22Rv1 (cell line): ENCODE data around the gene PRRC2B.

Experiments
- H3K27ac ChIP-seq: fragments of 450-650 bp; 2 replicates; pipeline ENCODE4 v1.5.1; 2017
- CTCF ChIP-seq: fragments of 450-650 bp; IDR thresholded peaks from 2 replicates; pipeline ENCODE4 v1.5.1; 2017; ENCODE audit warnings: mild to moderate bottlenecking
- ZFX ChIP-seq: fragments of 450-650 bp; IDR thresholded peaks from 2 replicates; pipeline ENCODE4 v1.6.1; 2017; ENCODE audit warnings: antibody characterized with exemption, borderline replicate concordance

PRRC2B gene

DNA sequence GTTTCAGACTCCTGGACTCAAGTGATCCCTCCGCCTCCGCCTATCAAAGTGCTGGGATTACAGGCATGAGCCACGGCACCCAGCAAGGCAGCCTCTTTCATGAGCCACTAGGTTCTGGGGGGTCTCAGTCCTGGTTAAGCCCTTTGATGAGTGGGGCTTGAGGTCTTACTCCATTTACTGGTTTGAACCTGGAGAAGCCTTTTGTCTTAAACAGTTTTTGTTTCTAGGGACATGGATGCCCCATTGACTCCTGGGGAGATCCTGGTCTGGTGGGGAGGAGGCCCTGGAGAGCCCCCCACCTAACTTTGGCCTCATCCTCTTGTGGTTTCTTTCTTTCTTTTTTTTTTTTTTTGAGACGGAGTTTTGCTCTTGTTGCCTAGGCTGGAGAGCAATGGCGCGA is 6.7 kb downstream of the PRRC2B start:
- H3K27ac ChIP-seq, result no peak overlapping the region
- TF ChIP-seq CTCF (no peak), ZFX (no peak)

DNA sequence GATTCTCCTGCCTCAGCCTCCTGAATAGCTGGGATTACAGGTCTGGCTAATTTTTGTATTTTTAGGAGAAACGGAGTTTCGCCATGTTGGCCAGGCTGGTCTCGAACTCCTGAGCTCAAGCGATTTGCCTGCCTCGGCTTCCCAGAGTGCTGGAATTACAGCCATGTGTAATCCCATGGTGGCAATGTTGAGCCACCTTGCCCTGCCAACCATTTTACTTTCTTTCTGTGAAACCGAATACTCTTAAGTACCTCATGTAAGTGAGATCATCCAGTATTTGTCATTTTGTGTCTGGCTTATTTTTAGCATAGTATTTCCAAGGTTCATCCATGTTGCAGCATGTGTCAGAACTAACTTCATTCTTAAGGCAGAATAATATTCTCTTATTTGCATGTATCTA is 8.2 kb downstream of the PRRC2B start:
- TF ChIP-seq ZFX (no peak), CTCF (peak; percentile 24; the same call in 1 of the 2 replicates)
- H3K27ac ChIP-seq, result peak overlapping the region; percentile 75

DNA sequence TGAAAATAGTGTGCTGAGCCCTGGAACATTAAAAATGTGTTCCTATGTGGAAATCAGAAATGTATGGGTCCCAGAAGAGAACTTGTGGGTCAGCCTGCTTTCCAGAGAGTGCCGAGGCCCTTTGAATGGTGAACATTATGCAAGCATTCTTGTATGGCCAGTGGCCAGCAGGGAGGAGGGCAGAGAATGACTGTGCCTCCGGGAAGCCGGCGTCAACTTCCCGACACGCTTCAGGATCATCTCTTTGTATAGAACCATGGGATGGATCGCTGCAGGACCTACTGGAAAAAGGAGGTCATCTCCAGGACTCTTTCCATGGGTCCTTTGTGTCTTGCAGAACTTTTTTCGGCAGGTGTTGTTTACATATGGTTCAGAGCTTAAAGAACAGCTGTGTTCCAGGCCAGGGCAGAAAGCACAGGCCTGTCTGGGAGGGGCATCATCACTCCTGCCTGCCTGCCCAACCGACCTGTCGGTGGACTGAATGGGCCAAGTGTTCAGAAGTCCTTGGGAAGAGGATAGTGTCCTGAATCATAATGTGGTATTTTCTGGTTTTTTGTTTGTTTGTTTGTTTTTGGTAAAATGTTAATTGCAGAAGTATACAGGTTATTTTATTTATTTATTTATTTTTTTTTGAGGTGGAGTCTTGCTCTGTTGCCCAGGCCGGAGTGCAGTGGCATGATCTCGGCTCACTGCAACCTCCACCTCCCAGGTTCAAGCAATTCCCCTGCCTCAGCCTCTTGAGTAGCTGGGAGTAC is 9.0 kb downstream of the PRRC2B start:
- H3K27ac ChIP-seq, result peak overlapping the region; percentile 75
- TF ChIP-seq CTCF (no peak), ZFX (no peak)

DNA sequence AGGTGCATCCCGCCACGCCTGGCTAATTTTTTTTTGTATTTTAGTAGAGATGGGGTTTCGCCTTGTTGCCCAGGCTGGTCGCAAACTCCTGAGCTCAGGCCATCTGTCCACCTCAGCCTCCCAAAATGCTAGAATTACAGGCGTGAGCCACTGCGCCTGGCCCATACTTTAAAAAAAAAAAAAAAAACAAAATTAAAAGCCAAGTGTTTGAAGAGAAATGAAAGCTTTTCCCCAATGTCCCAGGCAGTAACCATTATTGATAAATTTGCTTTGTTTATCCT is 9.5 kb downstream of the PRRC2B start:
- TF ChIP-seq ZFX (no peak), CTCF (no peak)
- H3K27ac ChIP-seq, result peak overlapping the region; percentile 75

- TF ChIP-seq ZFX (no peak), CTCF (no peak)
- no peak overlapping the region for H3K27ac ChIP-seq
These were observed 10.7 kb downstream of the PRRC2B start for GRCh38 chr9:131404581-131404980.

DNA sequence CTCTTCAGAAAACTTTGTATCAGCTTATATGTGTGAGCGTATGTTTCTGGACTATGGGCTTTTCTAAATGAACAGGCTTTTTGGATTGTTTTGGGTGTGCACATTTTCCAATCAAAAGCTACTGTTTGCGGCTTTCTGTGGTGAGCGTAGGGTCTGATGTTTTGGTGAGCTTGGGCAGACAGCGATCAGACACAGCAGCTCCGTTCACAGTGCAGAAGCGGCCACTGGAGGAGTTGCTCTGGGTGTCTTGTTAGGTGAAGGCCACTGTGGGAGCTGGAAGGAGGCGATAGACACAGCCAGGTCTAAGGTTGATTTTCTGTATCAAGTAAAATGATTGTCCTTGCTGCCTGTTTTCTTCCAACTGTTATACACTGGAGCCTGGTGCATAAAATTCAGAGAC is 11.1 kb downstream of the PRRC2B start:
- H3K27ac ChIP-seq, result no peak overlapping the region
- TF ChIP-seq ZFX, result no peak
- TF ChIP-seq CTCF, result no peak

DNA sequence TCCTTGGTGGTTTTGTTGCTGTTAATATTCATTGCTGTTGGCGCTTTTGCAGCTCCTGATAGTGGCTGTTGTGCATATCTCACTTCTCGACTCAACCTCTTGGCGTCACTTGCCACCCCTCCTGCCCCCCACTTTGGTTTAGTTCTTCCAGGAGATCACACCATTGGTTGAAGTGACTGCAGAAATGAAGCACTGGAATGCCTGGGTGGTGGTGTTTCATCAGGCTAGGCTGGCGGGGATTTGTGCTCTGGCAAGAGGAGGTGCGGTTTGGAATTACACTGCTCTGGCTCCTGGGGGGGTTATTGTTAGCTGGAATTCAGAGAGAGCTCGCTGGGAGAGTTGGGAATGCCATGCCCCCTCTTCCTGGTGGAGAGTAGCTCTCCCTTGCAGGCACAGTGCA is 11.5 kb downstream of the PRRC2B start:
- H3K27ac ChIP-seq, result no peak overlapping the region
- TF ChIP-seq ZFX (no peak), CTCF (no peak)
